ENCODE results near the gene CD302. TPM values are rescaled to one million over a fixed set of nuclear protein-coding genes. Genes with fewer than 3 reads are reported as not detected.
"Not testable (repeated sequence)": the region's sequence is repeated elsewhere in the genome, so short reads cannot be mapped to it uniquely, and the experiment has no call there.

Gene CD302
- total RNA-seq, 4 donors from 2014 or later, result 13.9 to 32.3 (median 19.5) TPM

GRCh38 chr2:159728629-159729028, 69.4 kb downstream of the CD302 start:
- no peak overlapping the region for H3K27ac ChIP-seq

DNA sequence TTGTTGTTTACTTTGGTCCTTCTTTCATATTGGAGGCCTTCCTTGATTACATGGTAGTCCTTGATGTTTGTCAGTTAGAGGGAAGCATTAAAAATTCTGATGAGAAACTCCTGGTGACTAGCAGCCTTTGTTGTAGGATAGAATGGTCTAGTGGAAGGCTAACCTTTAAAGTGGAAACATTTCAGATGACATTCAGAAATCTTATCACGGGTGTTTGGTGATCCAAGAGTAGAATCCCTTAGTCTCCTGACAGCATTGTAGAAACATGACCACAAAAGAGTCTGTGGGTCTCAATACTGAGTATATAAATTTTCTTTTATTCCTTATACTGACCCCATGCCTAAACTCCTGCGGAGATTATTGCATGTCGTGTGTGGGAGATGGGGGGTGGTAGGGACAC, 72.3 kb downstream of the CD302 start:
- Histone ChIP-seq H3K27me3 (no peaks in the 10 kb centered on the region), H3K36me3 (peaks cover 16% of the 10 kb centered on the region), H3K4me1 (peaks cover 27% of the 10 kb centered on the region), H3K27ac (no peak overlapping the region), H3K4me3 (no peak overlapping the region), H3K9me3 (no peaks in the 10 kb centered on the region)
- TF ChIP-seq CTCF (IDR thresholded peaks at IDR 0.05) (no peak), POLR2AphosphoS5 (IDR thresholded peaks at IDR 0.05) (no peak), POLR2A (IDR thresholded peaks at IDR 0.05) (no peak), EP300 (IDR thresholded peaks at IDR 0.05) (no peak)
- WGBS, result 98% methylated on average over 3 of the region's 3 CpGs
- no peak for DNase-seq (ENCODE audit: low spot score in 2 of 2)

More at GRCh38 chr2:159728629-159729028, 69.4 kb downstream of the CD302 start:
- no peak for TF ChIP-seq CTCF (IDR thresholded peaks at IDR 0.05)
- no peak for TF ChIP-seq POLR2A (IDR thresholded peaks at IDR 0.05)
- TF ChIP-seq EP300 (IDR thresholded peaks at IDR 0.05), result no peak
- TF ChIP-seq POLR2AphosphoS5 (IDR thresholded peaks at IDR 0.05), result no peak
- Histone ChIP-seq H3K4me1 (peaks cover 10% of the 10 kb centered on the region), H3K9me3 (no peaks in the 10 kb centered on the region), H3K27me3 (no peaks in the 10 kb centered on the region), H3K4me3 (no peak overlapping the region), H3K36me3 (peaks cover 43% of the 10 kb centered on the region)
- no peak for DNase-seq (ENCODE audit: low spot score in 2 of 2)
- 90% methylated on average over 3 of the region's 3 CpGs for WGBS

DNA sequence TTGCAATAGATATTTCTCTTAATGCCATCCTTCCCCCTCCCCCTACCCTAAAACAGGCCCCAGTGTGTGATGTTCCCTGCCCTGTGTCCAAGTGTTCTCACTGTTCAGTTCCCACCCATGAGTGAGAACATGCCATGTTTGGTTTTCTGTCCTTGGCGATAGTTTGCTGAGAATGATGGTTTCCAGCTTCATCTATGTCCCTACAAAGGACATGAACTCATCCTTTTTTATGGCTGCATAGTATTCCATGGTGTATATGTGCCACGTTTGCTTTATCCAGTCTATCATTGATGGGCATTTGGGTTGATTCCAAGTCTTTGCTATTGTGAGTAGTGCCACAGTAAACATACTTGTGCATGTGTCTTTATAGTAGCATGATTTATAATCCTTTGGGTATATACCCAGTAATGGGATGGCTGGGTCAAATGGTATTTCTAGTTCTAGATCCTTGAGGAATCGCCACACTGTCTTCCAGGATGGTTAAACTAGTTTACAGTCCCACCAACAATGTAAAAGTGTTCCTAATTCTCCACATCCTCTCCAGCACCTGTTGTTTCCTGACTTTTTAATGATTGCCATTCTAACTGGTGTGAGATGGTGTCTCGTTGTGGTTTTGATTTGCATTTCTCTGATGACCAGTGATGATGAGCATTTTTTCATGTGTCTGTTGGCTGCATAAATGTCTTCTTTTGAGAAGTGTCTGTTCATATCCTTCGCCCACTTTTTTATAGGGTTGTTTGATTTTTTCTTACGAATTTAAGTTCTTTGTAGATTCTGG, 73.0 kb downstream of the CD302 start:
- WGBS, result 90% methylated on average over 6 of the region's 6 CpGs
- not testable (repeated sequence) for DNase-seq (ENCODE audit: low spot score in 2 of 2); H3K27ac ChIP-seq; H3K4me3 ChIP-seq; H3K9me3 ChIP-seq; H3K27me3 ChIP-seq
- Histone ChIP-seq H3K4me1 (peaks cover 27% of the 10 kb centered on the region), H3K36me3 (peaks cover 11% of the 10 kb centered on the region)

DNA sequence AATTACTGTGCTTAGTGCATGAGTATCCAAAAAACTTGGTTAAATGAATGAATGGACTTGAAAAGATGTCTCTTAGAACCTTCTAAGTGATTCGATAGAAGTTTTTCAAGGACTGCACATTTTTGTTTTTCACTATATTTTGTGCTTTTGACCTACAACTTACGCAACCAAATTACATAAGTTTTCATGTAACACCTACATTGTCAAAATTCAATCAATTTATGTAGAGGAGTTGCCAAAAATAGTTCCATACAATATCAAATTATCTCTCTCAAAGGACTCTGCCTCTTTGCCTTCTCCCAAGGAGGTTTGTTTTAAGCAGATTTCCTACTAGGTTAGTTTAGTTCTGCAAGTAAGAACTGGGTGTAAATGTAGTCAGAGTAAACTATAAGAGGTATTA, 75.4 kb downstream of the CD302 start:
- Histone ChIP-seq H3K4me1 (peaks cover 32% of the 10 kb centered on the region), H3K36me3 (peaks cover 15% of the 10 kb centered on the region), H3K27me3 (no peaks in the 10 kb centered on the region), H3K4me3 (no peak overlapping the region), H3K9me3 (no peaks in the 10 kb centered on the region), H3K27ac (no peak overlapping the region)
- no peak for DNase-seq (ENCODE audit: low spot score in 2 of 2)
- no peak for TF ChIP-seq POLR2A (IDR thresholded peaks at IDR 0.05)
- TF ChIP-seq EP300 (IDR thresholded peaks at IDR 0.05), result no peak
- no peak for TF ChIP-seq POLR2AphosphoS5 (IDR thresholded peaks at IDR 0.05)
- no peak for TF ChIP-seq CTCF (IDR thresholded peaks at IDR 0.05)
- 83% methylated on average over 2 of the region's 2 CpGs for WGBS

DNA sequence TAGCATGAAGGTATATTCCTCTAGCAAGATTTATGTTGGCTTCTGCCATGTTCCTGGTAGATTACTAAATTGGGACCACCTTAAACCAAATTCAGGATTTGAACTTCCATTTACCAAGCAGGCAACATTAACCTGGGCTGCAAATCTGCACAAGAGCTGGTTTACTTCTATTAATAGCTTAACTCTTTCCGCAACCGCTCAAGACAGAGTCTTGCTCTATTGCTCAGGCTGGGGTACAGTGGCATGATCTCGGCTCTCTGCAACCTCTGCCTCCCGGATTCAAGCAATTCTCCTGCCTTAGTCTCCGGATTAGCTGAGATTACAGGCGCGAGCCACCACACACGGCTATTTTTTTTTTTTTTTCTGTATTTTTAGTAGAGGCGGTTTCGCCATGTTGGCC, 77.3 kb downstream of the CD302 start:
- Histone ChIP-seq H3K27me3 (no peaks in the 10 kb centered on the region), H3K9me3 (no peaks in the 10 kb centered on the region), H3K36me3 (peaks cover 20% of the 10 kb centered on the region), H3K27ac (no peak overlapping the region), H3K4me1 (peaks cover 51% of the 10 kb centered on the region), H3K4me3 (no peak overlapping the region)
- TF ChIP-seq POLR2AphosphoS5 (IDR thresholded peaks at IDR 0.05) (no peak), EP300 (IDR thresholded peaks at IDR 0.05) (no peak), POLR2A (IDR thresholded peaks at IDR 0.05) (no peak), CTCF (IDR thresholded peaks at IDR 0.05) (no peak)
- WGBS, result 92% methylated on average over 10 of the region's 10 CpGs
- no peak for DNase-seq (ENCODE audit: low spot score in 2 of 2)

Other genes with a start within 250 kb of the CD302 start
- 100 to 1,000 TPM in 1 of 4 donors, 10 to 100 TPM in 3; 61.7 to 185 (median 80.8) TPM for gene BAZ2B, start 181.7 kb downstream of the CD302 start, total RNA-seq
- gene MARCHF7, start 85.7 kb downstream of the CD302 start, total RNA-seq, result 100 to 1,000 TPM in 2 of 4 donors, 10 to 100 TPM in 2; 73.7 to 128 (median 99.6) TPM
- gene LY75, start 106.5 kb upstream of the CD302 start, total RNA-seq, result 10 to 100 TPM in 3 of 4 donors, 1 to 10 TPM in 1; 8.9 to 21.2 (median 12.6) TPM

All from suprapubic skin (tissue), 4 donors.